Upper lobe of left lung (tissue), 6 donors: ENCODE measurements around the gene KLK6. TPM values are rescaled to one million over a fixed set of nuclear protein-coding genes. Genes with fewer than 3 reads are reported as not detected.

Experiments used
- ATAC-seq, 2 donors: fragments of 200-7000 bp; cut with Tn5 transposase; one replicate each; pipeline ENCODE4 v1.9.1; 2022; ENCODE audit warnings: mild to moderate bottlenecking in 2 of 2, moderate library complexity in 2 of 2; ENCODE audit not compliant: low FRiP score in 2 of 2
- DNase-seq, 2 donors: peaks; one replicate each; pipeline ENCODE4 v3.0.0-alpha.2; 2019 to 2020
- H3K27ac ChIP-seq, 4 donors: fragments of 200-600 bp; sonication (generic); one replicate each; pipeline ENCODE4 v1.5.1; 2016 to 2019
- H3K27me3 ChIP-seq, 4 donors: fragments of 200-600 bp; sonication (generic); one replicate each; pipeline ENCODE4 v1.5.1; 2017 to 2019
- H3K36me3 ChIP-seq, 4 donors: fragments of 200-600 bp; sonication (generic); one replicate each; pipeline ENCODE4 v1.5.1; 2016 to 2019
- H3K4me1 ChIP-seq, 4 donors: fragments of 200-600 bp; sonication (generic); one replicate each; pipeline ENCODE4 v1.5.1; 2018 to 2019
- H3K4me3 ChIP-seq, 4 donors: fragments of 200-600 bp; sonication (generic); one replicate each; pipeline ENCODE4 v1.5.1; 2017 to 2019; ENCODE audit warnings: mild to moderate bottlenecking in 2 of 4, moderate library complexity in 1 of 4
- H3K9me3 ChIP-seq, 4 donors: fragments of 200-600 bp; sonication (generic); one replicate each; pipeline ENCODE4 v1.5.1; 2018 to 2019
- CTCF ChIP-seq, 6 experiments: fragments of 450-650 bp in 4 of 6; fragments of 200-600 bp in 2 of 6; sonication (generic) in 2 of 6; IDR thresholded peaks; one replicate each; pipeline ENCODE4 v1.5.1; 2016 to 2019; ENCODE audit warnings: antibody characterized with exemption in 6 of 6
- EP300 ChIP-seq, 4 donors: sonication (generic); formaldehyde crosslinking; IDR thresholded peaks; one replicate each; pipeline ENCODE4 v1.5.1; 2017; ENCODE audit warnings: antibody characterized with exemption in 4 of 4, control low read depth in 2 of 4
- POLR2A ChIP-seq, 4 donors: fragments of 450-650 bp; IDR thresholded peaks; one replicate each; pipeline ENCODE4 v1.5.1; 2016 to 2017; ENCODE audit warnings: antibody characterized with exemption in 4 of 4, mild to moderate bottlenecking in 2 of 4
- POLR2AphosphoS5 ChIP-seq, 2 donors: sonication (generic); formaldehyde crosslinking; IDR thresholded peaks; one replicate each; pipeline ENCODE4 v1.5.1; 2017; ENCODE audit warnings: antibody characterized with exemption in 2 of 2
- whole genome bisulfite sequencing, 2 donors: methylation state at CpG; one replicate each; pipeline ENCODE4 v1.1.5; 2017 to 2018; 5-methylcytosine and 5-hydroxymethylcytosine counted together
- total RNA-seq, 6 donors: library from RNA; depleted of rRNA in 4 of 6; stranded (reverse); fragments of >200 nt in 4 of 6; gene quantifications; one replicate each; pipeline versions ENCODE4 v1.1.0 to v1.2.1, GENCODE V29; 2016 to 2021
- donor health status: DM: no; HTN: no; CAD: no; lungs with moderate emphysema.
- donor health status: DM: no; HTN: yes; CAD: no; lungs with severe emphysema.

KLK6 gene
- total RNA-seq, 6 donors from 2014 or later, result not detected

GRCh38 chr19:51014242-51014641 lies 44.9 kb upstream of the KLK6 start:
- Histone ChIP-seq H3K27me3 (peaks cover 0 to 20% (median 8%) of the 10 kb centered on the region in 4 donors), H3K9me3 (no peaks in the 10 kb centered on the region), H3K4me3 (no peak overlapping the region), H3K4me1 (peaks cover 8 to 22% (median 14%) of the 10 kb centered on the region in 4 donors), H3K36me3 (no peaks in the 10 kb centered on the region), H3K27ac (no peak overlapping the region)
- 78 to 85% methylated on average over 6 of the region's 6 CpGs for WGBS, 2 donors
- TF ChIP-seq EP300 (IDR thresholded peaks at IDR 0.05), result no peak
- TF ChIP-seq CTCF (IDR thresholded peaks at IDR 0.05), result no peak
- no peak for TF ChIP-seq POLR2AphosphoS5 (IDR thresholded peaks at IDR 0.05)
- no peak for TF ChIP-seq POLR2A (IDR thresholded peaks at IDR 0.05)
- no peak for DNase-seq
- ATAC-seq, result no peak

- DNase-seq (no peak), ATAC-seq (no peak)
- Histone ChIP-seq H3K4me1 (peaks cover 7 to 12% (median 8%) of the 10 kb centered on the region in 4 donors), H3K4me3 (no peak overlapping the region), H3K36me3 (no peaks in the 10 kb centered on the region), H3K27ac (no peak overlapping the region), H3K9me3 (no peaks in the 10 kb centered on the region), H3K27me3 (peaks cover 0 to 11% (median 5%) of the 10 kb centered on the region in 4 donors)
- 74 to 76% methylated on average over 12 of the region's 12 CpGs for WGBS, 2 donors
- no peak for TF ChIP-seq CTCF (IDR thresholded peaks at IDR 0.05)
- no peak for TF ChIP-seq EP300 (IDR thresholded peaks at IDR 0.05)
- no peak for TF ChIP-seq POLR2A (IDR thresholded peaks at IDR 0.05)
- no peak for TF ChIP-seq POLR2AphosphoS5 (IDR thresholded peaks at IDR 0.05)
Observed at GRCh38 chr19:51012661-51013190, 43.3 kb upstream of the KLK6 start.

GRCh38 chr19:51010066-51010795 lies 40.8 kb upstream of the KLK6 start:
- ATAC-seq, result no peak
- WGBS, 2 donors, result 63 to 65% methylated on average over 4 of the region's 4 CpGs
- TF ChIP-seq POLR2AphosphoS5 (IDR thresholded peaks at IDR 0.05) (no peak), POLR2A (IDR thresholded peaks at IDR 0.05) (no peak), EP300 (IDR thresholded peaks at IDR 0.05) (no peak), CTCF (IDR thresholded peaks at IDR 0.05) (no peak)
- no peak overlapping the region for H3K4me3 ChIP-seq
- H3K36me3 ChIP-seq, result no peaks in the 10 kb centered on the region
- no peaks in the 10 kb centered on the region for H3K9me3 ChIP-seq
- no peak overlapping the region for H3K27ac ChIP-seq
- H3K4me1 ChIP-seq, result no peaks in the 10 kb centered on the region
- no peak for DNase-seq
- peaks cover 0 to 6% (median 0%) of the 10 kb centered on the region in 4 donors for H3K27me3 ChIP-seq

GRCh38 chr19:51009061-51009891 lies 39.9 kb upstream of the KLK6 start:
- Histone ChIP-seq H3K27me3 (peaks cover 0 to 6% (median 0%) of the 10 kb centered on the region in 4 donors), H3K9me3 (no peaks in the 10 kb centered on the region), H3K4me3 (no peak overlapping the region), H3K36me3 (no peaks in the 10 kb centered on the region), H3K4me1 (no peaks in the 10 kb centered on the region), H3K27ac (no peak overlapping the region)
- 60 to 66% methylated on average over 16 to 19 of the region's 19 CpGs for WGBS, 2 donors
- TF ChIP-seq POLR2AphosphoS5 (IDR thresholded peaks at IDR 0.05), result no peak
- TF ChIP-seq EP300 (IDR thresholded peaks at IDR 0.05), result no peak
- no peak for TF ChIP-seq POLR2A (IDR thresholded peaks at IDR 0.05)
- TF ChIP-seq CTCF (IDR thresholded peaks at IDR 0.05), result no peak
- ATAC-seq, result no peak
- no peak for DNase-seq
